Measurements from ENCODE around the gene PANX2. TPM values are rescaled to one million over a fixed set of nuclear protein-coding genes. Genes with fewer than 3 reads are reported as not detected.

Gene PANX2
- total RNA-seq, 3 donors from 2014 or later, result 0.64 to 2.0 (median 1.8) TPM

GRCh38 chr22:50226063-50226874, 55.7 kb downstream of the PANX2 start:
- TF ChIP-seq POLR2A (IDR thresholded peaks at IDR 0.05), result no peak
- TF ChIP-seq POLR2AphosphoS5 (IDR thresholded peaks at IDR 0.05), result no peak
- no peak for TF ChIP-seq CTCF (IDR thresholded peaks at IDR 0.05)
- intact Hi-C loops (cut with DNase I; ENCODE audit: low total_unique reads), result no loop called here
- Histone ChIP-seq H3K4me1 (no peaks in the 10 kb centered on the region), H3K27me3 (no peaks in the 10 kb centered on the region), H3K36me3 (peaks cover 17% of the 10 kb centered on the region), H3K4me3 (no peak overlapping the region), H3K9me3 (no peaks in the 10 kb centered on the region), H3K27ac (no peak overlapping the region)
- no peak for DNase-seq (ENCODE audit: low spot score in 2 of 2)

DNA sequence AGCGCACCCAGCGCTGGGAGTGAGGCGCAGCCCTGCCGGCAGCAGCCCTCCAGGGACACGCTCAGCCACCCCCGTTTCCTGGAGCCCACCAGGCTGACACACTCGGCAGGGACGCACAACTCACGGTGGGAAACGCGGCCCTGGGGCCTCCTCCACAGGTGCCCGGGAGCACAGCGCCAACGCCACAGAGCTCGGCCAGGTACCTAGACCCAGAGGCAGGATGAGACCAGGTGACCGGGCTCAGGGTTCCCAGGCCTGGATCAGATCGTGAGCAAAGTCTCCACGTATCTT, 56.3 kb downstream of the PANX2 start:
- intact Hi-C loops (cut with DNase I; ENCODE audit: low total_unique reads), result no loop called here
- H3K4me1 ChIP-seq, result no peaks in the 10 kb centered on the region
- no peak overlapping the region for H3K27ac ChIP-seq
- H3K27me3 ChIP-seq, result no peaks in the 10 kb centered on the region
- TF ChIP-seq POLR2AphosphoS5 (IDR thresholded peaks at IDR 0.05), result no peak
- TF ChIP-seq POLR2A (IDR thresholded peaks at IDR 0.05), result no peak
- no peak for TF ChIP-seq CTCF (IDR thresholded peaks at IDR 0.05)
- DNase-seq (ENCODE audit: low spot score in 2 of 2), result no peak
- peaks cover 13% of the 10 kb centered on the region for H3K36me3 ChIP-seq
- H3K4me3 ChIP-seq, result no peak overlapping the region
- H3K9me3 ChIP-seq, result no peaks in the 10 kb centered on the region

GRCh38 chr22:50227579-50228215, 57.2 kb downstream of the PANX2 start:
- DNase-seq (ENCODE audit: low spot score in 2 of 2), result no peak
- Histone ChIP-seq H3K27me3 (no peaks in the 10 kb centered on the region), H3K36me3 (peaks cover 4% of the 10 kb centered on the region), H3K27ac (no peak overlapping the region), H3K4me1 (no peaks in the 10 kb centered on the region), H3K9me3 (no peaks in the 10 kb centered on the region), H3K4me3 (no peak overlapping the region)
- intact Hi-C loops (cut with DNase I; ENCODE audit: low total_unique reads), result no loop called here
- TF ChIP-seq CTCF (IDR thresholded peaks at IDR 0.05), result no peak

DNA sequence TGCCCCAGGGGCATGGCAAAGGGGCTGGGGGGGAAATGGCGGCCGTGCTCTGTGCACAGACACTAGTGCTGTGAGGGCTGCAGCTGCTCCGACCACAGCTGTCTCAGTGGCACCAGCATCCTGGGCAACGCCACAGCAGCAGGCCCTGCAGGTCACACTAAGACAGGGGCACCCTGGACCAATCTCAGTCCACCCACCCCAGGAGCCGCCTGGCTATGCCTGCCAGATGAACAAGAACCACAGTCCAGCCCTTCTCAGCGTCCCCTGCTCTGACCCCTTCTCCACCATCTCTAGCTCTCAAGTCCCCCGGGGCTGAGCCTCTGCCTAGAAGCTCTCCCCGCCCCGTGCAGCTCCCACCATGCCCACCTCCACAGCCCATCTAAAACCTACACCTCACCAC, 57.8 kb downstream of the PANX2 start:
- intact Hi-C loops (cut with DNase I; ENCODE audit: low total_unique reads), result no loop called here
- no peaks in the 10 kb centered on the region for H3K9me3 ChIP-seq
- H3K27ac ChIP-seq, result no peak overlapping the region
- no peak overlapping the region for H3K4me3 ChIP-seq
- TF ChIP-seq POLR2AphosphoS5 (IDR thresholded peaks at IDR 0.05), result no peak
- no peaks in the 10 kb centered on the region for H3K4me1 ChIP-seq
- no peak for DNase-seq (ENCODE audit: low spot score in 2 of 2)
- H3K36me3 ChIP-seq, result peaks cover 4% of the 10 kb centered on the region
- no peaks in the 10 kb centered on the region for H3K27me3 ChIP-seq

- intact Hi-C loops (cut with DNase I; ENCODE audit: low total_unique reads), result no loop called here
- Histone ChIP-seq H3K9me3 (no peaks in the 10 kb centered on the region), H3K27ac (no peak overlapping the region), H3K4me3 (no peak overlapping the region), H3K4me1 (no peaks in the 10 kb centered on the region), H3K27me3 (no peaks in the 10 kb centered on the region), H3K36me3 (no peaks in the 10 kb centered on the region)
- no peak for DNase-seq (ENCODE audit: low spot score in 2 of 2)
- TF ChIP-seq CTCF (IDR thresholded peaks at IDR 0.05) (no peak), POLR2A (IDR thresholded peaks at IDR 0.05) (no peak), POLR2AphosphoS5 (IDR thresholded peaks at IDR 0.05) (no peak)
Observed at GRCh38 chr22:50229370-50229769, 58.8 kb downstream of the PANX2 start.

Other genes with a start within 250 kb of the PANX2 start
- 10 to 100 TPM; 63.0 to 92.1 (median 87.1) TPM for gene PIM3, start 210.0 kb upstream of the PANX2 start, total RNA-seq
- gene IL17REL, start 158.0 kb upstream of the PANX2 start, total RNA-seq, result not detected
- not detected for gene TTLL8, start 112.4 kb upstream of the PANX2 start, total RNA-seq
- under 1 TPM in 1 of 3 donors, not detected in 2; 0.15 TPM for gene MLC1, start 85.3 kb upstream of the PANX2 start, total RNA-seq
- under 1 TPM; 0.16 to 0.44 (median 0.33) TPM for gene MOV10L1, start 80.7 kb upstream of the PANX2 start, total RNA-seq
- 10 to 100 TPM; 17.3 to 35.7 (median 28.2) TPM for gene TRABD, start 15.2 kb downstream of the PANX2 start, total RNA-seq
- gene SELENOO, start 30.3 kb downstream of the PANX2 start, total RNA-seq, result 10 to 100 TPM; 24.3 to 32.3 (median 31.8) TPM
- gene TUBGCP6, start 74.3 kb downstream of the PANX2 start, total RNA-seq, result 10 to 100 TPM; 34.2 to 66.2 (median 59.6) TPM
- gene HDAC10, start 80.5 kb downstream of the PANX2 start, total RNA-seq, result 10 to 100 TPM; 22.9 to 35.7 (median 29.4) TPM
- 1 to 10 TPM; 3.8 to 9.8 (median 5.3) TPM for gene MAPK12, start 91.0 kb downstream of the PANX2 start, total RNA-seq
- 10 to 100 TPM in 2 of 3 donors, 1 to 10 TPM in 1; 5.7 to 16.5 (median 13.4) TPM for gene MAPK11, start 99.6 kb downstream of the PANX2 start, total RNA-seq
- gene PLXNB2, start 136.9 kb downstream of the PANX2 start, total RNA-seq, result 100 to 1,000 TPM in 2 of 3 donors, 10 to 100 TPM in 1; 79.0 to 137 (median 122) TPM
- gene DENND6B, start 156.3 kb downstream of the PANX2 start, total RNA-seq, result 1 to 10 TPM; 1.8 to 6.9 (median 5.4) TPM
- gene PPP6R2, start 172.6 kb downstream of the PANX2 start, total RNA-seq, result 10 to 100 TPM; 48.3 to 54.1 (median 49.5) TPM

Measured in breast epithelium (tissue), 4 donors.